ENCODE results near the gene CRISPLD2.
A peak's percentile ranks its signal among the peaks of the same experiment; 100 is the strongest.

Gene CRISPLD2

DNA sequence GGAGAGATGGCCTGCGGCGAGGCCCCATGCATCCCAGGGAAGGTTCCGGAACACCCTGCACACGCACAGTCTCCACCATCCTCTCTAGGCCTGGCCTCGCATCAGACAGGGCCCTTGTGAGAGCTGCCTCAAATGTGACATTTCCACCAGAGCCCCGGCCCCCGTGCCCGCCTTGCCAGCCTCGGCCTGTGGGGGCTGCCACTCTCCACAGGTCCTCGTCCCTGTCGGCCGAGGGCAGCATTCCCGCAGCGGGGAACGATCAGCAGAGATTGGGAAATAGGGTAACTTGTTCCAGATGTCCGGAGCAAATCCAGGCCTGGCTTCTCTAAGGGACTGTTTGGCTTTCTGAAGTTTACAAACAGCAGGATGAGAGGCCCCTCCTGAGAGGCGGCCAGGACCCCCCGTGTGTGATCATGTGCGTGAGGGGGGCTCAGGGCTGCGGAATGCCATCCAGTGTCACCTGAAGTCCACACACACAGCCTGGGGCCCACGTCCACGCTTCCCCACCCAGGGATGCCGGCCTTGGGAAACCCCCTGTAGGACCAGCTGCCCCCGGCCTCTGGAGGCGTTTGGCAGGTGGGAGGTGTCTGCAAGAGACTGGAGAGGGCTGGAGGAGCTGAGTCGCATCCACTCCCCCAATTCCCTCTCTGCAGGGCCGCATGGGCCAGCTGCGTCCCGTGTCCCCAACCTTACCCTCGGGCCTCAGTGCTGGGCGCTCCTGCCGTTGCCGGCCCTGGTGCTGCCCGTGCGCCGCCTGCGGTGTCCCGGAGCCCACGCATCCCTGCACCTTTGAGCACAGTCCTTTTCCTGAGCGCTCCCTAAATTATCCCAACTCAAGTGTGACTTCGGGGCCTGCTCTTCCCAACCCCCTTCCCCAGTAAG lies 121.1 kb downstream of the CRISPLD2 start:
- DNase-seq = no peak

DNA sequence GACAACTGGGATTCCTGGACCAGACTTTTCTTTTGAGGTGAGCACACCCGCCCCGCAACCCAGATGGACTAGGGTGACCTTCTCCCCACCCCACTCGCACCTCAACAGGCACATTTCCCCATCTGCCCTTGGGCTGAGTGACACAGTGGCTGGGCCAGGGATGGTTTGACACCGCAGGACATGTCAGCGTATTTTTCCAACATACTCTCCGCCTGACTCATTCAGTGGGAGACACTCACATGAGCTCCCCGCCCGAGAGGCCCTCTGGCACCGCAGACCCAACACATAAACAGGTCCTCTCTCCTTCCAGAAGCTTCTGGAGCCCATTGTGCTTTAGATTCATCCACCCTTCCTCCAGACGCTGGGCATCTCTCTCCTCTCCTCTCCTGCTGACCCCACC lies 122.1 kb downstream of the CRISPLD2 start:
- no peak for DNase-seq

DNA sequence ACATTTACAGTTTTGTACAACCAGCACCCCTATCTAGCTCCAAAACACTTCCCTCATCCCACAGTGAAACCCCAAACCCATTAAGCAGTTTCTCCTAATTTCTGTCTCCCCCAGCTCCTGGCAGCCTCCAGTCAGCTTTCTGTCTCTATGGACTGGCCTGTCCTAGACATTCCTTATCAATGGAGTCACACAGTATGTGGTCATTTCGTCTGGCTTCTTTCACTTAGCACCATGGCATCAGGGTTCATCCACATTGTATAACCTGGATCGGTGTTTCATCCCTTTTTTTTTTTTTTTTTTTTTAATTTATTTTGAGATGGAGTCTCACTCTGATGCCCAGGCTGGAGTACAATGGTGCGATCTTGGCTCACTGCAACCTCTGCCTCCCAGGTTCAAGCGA lies 123.0 kb downstream of the CRISPLD2 start:
- DNase-seq = no peak

DNA sequence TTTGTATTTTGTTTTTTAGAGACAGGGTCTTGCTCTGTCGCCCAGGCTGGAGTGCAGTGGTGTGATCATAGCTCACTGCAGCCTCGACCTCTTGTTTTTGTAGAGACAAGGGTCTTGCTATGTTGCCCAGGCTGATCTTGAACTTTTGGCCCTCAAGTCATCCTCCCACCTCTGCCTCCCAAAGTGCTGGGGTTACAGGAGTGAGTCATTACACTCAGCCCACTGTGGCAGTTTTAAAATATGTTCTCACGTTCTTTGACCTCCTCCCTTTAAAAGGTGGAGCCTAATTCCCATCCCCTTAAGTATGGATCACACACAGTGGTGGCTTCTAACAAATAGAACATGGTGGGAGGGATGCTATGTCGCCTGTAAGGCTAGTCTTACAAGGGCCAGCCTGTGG lies 123.8 kb downstream of the CRISPLD2 start:
- no peak for DNase-seq

DNA sequence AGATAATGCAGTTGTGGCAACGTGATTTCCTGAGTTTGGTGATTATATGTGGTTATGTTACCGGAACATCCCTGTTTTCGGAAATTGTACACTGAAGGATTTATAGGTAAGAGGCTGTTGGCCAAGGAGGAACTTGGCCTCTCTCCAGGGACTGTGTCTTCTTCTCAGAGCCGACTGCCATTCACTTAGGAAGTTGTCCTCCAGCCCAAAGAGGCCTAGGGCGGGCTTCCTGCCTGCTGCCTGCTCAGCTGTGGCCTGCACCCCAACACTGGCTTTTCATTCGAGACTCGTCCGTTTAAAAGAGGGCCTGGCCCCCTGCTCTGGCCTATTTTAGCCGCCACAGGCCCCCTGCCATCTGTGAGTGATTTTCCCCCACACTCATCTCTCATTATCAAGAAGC lies 127.2 kb downstream of the CRISPLD2 start:
- no peak for DNase-seq

DNA sequence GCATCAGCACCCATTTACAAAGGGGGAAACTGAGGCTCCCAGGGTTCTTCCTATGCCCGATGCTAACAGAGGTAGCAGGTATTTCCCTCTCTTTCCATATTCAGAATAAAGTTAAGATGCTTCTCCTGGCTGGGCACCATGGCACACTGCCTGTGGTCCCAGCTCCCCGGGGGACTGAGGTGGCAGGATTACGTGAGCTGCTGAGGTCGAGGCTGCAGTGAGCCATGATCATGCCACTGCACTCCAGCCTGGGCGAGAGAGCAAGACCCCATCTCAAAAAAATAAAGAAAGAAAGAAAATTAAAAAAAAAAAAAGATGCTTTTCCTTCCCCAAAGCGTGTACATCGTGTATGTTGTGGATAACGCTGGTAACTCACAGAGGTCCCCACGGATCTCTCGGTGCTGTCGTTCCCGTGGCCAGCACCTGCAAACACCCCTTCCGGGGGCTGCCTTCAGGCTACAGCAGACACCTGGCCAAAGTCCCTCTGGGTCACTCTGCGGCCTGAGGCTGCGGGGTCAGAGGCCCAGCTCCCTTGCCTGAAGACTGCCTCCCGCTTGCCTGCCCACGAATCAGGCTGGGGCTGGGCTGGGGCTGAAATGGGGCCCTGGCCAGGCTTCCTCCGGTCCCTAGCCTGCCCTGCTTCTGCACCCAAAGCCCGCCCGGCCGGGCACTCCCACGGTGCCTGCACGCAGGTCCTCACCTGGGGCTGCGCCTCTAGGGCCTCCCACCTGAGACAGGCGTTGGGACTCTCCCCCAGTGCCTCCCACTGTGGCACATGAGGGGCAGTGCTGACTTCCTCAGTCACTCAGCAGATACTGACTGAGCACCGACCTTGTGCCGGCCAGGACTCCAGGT lies 128.4 kb downstream of the CRISPLD2 start:
- no peak for DNase-seq

DNA sequence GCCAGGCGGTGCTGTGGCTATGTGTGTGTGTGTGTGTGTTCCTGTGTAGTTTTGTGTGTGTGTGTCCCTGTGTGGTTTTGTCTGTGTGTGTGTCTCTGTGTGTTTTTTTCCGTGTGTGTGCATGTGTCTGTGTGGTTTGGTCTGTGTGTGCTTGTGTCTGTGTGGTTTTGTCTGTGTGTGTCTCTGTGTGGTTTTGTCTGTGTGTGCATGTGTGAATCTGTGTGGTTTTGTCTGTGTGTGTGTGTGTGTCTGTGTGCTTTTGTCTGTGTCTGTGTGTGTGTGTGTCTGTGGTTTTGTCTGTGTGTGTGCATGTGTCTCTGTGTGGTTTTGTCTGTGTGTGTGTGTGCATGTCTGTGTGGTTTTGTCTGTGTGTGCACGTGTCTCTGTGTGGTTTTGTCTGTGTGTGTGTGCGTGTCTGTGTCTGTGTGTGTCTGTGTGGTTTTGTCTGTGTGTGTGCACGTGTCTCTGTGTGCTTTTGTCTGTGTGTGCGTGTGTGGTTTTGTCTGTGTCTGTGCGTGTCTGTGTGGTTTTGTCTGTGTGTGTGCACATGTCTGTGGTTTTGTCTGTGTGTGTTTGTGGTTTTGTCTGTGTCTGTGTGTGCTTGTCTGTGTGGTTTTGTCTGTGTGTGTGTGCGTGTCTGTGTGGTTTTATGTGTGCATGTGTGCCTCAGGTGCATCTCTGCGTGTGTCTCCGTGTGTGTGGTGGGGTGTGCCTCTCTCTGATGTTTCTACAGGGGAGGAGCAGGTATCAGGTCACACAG lies 129.2 kb downstream of the CRISPLD2 start:
- no peak for DNase-seq

DNA sequence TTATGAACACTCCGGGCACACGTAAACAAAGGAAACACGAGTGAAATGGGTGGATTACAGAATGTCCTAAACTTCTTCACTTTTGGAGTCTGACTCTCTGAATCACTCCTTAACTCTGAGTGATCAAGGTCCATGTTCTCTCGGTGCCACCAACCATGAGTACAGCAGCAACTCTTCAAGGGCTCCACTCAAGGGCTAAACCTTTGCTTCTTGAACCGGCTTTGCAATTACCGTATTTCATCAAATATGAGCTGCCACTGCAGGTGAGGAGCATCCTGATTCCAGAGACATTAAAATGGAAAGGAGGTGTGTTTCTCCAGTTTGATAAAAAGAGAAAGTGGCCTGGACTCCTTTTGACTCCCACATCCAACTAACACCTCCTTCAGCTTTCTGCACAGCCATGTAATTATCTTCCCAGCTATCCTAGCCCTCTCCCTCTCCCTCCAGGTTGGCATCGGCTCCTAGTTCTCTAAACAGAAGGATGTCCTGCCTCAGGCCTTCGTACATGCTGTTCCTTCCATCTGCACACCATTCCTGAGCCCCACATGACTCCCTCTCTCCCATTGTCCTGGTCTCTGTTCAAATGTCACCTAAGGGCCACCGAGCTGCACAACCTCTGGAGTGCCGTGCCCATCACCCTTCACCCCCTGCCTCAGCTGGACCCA lies 130.1 kb downstream of the CRISPLD2 start:
- no peak for DNase-seq

DNA sequence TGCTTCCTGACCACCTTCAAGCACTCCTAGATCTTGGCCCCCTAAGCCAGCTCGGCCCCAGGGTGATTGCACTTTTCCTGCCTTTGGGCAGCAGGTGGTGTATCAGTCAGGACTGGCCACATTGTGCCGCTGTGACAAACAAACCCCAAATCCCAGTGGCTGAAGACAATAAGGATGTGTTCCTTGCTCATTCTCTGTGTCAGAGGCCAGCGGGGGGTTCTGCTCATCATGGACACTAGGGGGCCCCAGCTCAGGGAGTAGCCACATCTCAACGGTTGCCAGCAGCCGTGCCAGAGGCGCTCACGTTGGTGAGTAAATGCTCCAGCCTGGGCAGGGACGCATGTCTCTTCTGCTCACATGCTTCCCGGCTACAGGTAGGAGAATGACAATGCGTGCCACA lies 131.1 kb downstream of the CRISPLD2 start:
- peak; percentile 42 for DNase-seq

DNA sequence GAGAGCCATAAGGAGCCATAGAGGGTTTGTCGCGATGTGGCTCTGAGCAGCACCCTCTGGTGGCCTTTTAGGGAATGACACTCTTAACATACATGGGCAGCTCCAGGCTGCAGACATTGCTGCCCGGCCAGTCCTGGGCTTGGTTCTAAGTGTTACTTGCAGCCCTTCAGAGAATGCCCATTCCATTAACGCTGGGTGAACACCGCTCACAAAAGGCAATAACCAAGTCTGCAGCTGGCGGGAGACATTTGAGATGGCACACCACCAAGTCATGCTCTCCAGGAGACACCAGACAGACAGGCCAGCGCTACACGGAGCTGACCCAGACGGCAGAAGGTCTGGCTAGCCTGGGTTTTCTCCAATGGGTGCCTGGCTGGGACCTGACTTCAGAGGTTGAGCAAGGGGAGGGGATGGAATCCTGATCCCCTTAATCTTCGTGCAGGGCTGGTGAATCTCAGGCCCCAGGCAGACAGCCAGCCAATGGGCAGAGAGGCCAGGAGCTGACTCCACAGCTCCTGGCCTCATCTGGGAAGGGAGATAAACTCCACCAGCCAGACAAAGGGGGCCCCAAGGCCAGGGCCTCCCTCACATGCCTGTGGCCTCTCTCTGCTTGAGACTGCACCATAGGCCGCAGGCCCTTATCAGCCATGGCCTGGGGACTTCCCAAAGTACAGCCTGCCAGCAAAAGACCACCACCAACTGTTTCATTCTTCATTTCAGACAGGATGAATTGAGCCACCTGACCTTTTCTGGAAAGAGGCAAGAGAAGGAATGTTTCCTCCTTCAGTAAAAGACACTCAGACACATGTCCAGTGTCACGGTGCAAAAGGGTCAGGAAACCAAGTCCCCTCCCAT lies 132.8 kb downstream of the CRISPLD2 start:
- peak; percentile 64 for DNase-seq

DNA sequence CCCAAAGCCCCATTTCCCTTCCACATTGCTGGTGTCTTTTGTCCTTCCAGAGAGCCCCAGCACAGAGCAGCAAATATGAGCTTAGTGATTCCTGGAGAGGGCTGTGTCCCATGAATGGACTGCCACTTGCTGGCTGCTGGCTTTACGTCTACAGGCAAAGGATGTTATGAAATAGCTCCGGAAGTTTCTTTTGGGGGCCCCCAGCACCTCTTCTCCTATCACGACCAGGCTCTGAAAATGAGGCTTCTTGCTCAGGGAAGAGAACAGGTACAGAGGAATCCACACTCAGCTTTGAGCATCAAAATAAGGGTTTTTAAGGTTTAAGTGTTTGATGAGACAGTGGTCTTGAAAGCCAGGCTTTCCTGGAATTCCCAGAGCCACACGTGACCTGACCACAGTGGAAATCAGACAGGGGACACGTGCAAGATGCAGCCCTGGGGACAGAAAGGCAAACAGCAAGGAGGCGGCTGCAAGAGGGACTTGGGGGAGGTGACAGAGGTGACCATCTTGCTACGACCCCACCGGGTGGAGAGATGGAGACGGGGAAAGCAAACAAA lies 133.5 kb downstream of the CRISPLD2 start:
- DNase-seq = no peak

DNA sequence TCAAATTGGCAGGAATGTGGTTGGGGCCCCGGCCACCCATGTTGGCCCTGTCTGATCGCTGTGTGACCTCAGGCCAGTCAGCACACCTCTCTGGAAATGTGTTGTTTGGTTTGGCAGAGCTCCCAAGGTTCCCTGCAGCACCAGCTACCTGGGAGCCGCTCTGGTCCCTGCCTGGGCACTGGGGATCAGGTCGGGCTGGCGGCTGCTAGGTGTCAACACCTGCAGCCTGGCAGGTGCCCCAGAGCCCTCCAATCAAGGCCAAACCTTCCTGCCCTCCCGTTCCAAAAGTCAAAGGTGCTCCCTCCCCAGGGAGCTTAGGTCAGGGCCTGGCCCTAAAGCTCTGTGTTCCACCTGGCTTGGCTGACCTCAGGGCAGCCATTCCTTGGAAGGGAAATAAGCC lies 135.6 kb downstream of the CRISPLD2 start:
- DNase-seq = no peak

DNA sequence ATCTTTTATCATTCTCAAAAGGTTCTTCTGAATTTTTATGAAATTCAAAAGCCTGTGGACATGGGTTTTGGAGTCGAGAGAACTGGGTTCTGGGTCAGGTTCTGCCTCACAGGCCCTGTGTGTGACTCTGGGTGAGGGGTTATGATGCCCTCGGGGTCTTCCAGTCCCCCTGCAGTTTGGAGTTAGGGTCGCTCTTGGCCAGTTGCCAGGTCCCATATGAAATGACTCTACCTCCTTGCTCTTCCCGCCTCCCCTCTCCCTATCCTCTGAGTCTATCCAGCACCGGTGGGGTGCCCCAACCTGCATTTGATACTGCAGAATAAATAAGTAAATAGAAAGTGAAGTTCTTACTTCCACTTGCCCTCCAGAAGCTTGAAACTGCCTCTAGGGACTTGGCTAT lies 137.4 kb downstream of the CRISPLD2 start:
- no peak for DNase-seq

DNA sequence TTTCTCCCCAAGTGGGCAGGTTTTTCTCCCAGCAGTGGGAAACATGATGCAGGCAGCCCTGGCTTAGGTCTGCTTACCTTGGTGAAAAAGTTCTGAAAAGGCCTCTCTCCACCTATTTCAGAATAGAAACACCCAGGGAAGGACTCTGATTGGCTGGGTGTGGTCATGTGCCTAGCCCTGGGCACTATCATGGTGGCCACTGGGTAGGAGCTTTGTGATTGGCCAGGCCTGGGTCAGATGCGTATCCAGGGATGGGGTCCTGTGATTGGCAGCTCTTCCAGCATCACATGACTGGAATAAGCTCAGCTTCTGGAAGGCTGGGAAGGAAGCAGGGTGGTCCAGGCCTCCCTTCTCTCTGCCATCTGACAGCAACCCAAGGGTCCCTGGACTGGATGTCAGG lies 138.0 kb downstream of the CRISPLD2 start:
- DNase-seq = no peak
